G401.6 (cell line): Measurements from ENCODE around the gene GPM6B.

Experiments
- FAIRE-seq: peaks from 2 replicates; lab custom pipeline; 2012; peaks lifted over from hg19 to GRCh38; lab: Jason Lieb, UNC

The GPM6B gene, protein sequence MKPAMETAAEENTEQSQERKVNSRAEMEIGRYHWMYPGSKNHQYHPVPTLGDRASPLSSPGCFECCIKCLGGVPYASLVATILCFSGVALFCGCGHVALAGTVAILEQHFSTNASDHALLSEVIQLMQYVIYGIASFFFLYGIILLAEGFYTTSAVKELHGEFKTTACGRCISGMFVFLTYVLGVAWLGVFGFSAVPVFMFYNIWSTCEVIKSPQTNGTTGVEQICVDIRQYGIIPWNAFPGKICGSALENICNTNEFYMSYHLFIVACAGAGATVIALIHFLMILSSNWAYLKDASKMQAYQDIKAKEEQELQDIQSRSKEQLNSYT

DNA sequence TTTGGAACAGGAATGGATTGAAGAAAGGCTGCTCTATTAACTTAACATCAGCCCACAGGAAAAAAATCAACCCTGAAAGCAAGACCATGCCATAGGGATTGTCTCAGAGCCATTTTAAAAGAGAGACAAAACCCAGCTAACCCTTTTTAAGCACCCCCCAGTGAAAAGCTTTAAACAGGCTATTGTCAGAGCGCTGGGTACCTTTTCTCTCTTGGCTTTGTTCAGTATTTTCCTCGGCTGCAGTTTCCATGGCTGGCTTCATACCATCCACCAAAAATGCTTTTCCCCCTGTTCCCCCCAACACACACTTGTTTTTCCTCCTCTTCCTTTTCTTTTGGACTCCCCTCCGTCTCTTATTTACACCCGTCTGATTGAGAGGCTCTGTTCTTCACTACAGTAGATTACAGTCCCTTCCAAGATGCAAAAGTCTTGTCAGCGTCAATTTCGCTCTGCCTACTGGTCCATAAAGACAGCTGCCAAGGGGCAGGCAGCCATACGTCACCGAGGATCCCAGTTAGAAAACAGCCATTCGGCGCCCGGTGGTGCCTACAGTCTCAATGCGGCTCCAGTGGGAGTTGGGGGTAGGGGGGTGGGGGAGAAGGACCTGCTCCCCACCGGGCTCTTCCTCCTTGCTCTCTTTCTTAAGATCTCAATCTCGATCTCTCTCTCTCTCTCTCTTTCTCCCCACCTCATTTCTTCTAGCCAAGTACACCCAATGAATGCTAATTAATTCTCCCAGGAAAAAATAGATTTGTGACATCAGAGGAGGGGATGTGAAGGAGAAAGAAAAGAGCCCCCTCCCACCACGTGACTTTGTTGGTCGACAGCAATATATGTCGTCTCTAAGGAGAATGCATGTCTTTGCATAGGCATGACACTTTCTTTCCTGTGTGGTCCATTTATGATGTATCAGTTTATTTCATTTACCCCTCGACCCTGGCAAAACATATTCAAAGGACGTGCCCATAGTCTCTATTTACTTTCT, at the start of gene GPM6B:
TSS of gene GPM6B (minus strand) at position 451 of the 985 bp plus-strand sequence. CDS start at position 262, 189 bp downstream.
- no peak for FAIRE-seq

DNA sequence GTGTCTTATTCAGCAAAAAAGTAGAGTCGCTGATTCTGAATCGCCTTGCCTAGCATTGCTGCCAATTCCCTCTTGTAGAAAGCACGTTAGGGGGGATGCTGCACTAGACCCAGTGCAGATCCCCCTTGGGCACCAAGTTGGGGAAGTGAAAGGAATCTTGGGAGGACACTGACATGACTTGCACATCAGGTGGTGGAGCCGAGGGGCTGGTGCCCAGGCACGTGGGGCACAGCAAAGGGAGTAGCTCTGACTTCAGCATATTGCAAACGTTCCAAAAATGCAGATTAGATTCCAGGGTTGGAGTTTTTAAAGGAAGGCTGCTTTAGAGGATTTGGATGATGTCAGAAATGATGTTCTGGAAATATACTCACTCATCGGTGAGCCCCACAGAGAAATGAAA, 47.4 kb upstream of the GPM6B start:
- FAIRE-seq, result no peak

DNA sequence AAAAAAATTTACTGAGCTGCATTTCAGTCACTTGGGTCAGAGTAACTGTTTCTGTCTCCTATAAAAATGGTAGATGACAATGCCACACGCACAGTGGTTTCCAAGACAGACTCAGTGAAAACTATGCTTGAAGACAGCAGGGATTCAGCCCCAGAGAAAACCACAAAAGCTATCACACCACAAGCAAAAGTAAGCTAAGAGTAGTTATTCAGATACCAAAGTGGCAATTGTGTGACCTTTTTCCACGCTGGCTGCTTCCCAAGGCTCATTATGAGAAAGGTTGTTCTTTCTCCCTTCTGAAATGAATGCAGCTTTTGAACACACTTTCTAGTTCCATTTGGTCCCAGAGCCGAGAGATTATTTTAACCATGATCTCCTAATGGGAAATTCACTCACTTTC, 46.4 kb upstream of the GPM6B start:
- no peak for FAIRE-seq

DNA sequence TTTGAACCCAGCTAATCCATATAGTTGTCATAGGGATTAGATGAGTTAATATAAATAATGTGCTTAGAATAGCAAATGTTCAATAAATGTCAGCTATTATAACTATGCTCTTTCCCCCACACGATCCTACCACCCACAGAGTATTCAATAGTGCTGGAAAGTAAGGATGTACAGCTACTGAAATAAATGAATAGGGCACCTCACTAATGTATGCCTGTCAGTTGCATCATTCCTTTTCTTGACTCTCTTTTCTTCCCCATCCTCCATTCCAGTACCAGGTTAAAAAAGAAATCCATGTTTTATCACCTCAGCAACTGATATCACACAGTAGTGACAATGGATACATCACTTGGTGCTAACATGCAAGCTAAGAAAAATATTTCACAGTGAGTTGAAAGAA, 42.8 kb upstream of the GPM6B start:
- no peak for FAIRE-seq

DNA sequence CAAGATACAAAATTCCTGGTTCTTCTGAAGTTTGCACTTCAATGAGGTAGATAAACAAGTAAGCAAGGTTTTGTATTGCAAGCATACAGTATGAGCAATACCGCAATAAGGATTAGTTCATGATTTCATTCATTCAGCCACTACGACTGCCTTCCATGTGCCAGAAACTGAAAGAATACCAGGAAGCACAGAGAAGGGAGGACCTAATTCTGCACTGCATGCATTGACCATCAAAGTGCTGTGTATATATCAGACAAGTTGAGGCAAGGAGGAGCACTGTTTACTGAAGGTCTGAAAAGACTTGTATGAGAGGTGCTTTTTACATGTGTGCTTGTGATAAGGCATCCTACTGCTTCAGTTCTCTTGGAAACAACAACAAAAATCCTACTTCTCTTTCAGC, 40.9 kb upstream of the GPM6B start:
- FAIRE-seq, result no peak

DNA sequence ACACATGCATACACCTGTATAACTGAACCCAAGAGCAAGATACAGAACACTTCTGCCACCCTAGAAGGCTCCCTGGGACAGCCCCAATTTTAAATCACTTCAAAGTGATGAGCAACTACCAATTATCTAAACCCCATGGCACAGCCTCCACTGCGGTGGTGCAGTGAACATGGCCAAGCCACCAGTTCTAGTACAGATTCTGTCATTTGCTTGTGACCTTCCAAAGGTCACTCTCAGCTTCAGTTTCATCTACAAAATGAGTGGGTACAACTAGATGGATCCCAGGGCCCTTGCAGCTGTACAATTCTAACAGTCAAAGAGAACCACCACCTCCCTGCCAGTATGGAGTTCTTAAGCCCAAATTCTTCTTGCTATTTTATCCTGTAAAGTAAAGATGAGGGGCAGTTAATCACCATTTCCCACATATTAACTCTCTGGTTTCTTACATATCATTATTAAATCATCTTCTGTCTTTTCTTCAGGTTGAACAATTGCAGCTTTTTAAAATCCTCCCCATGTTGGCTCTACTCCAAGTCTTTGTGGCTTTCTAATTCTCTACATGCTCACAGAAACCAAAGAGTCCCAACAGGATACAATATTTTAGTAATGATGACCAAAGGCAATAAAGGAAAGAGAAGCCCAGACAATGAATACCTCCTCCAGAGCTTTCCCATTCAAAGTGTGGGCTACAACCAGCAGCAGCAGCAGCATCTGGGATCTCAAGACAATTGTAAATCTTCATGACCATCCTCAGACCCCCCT, 39.0 kb upstream of the GPM6B start:
- FAIRE-seq, result no peak

DNA sequence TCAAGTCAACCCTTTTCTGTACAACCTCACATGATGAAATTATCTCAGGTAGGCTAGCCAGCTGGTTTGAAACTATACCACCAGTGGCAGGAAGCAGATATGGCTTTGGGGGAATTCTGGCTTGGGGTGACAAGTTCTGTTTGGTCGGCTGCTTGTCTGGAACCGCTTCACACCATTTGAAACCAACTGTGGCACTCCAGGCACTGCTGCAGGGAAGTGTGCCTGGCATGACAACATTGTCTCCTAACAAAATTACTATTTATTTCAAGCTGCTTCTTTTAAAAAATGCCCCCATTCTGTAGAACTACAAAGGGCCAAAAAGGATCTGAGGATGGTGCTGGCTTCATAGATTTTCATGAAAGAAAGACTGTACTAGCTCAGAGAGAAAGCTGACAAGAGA, 37.1 kb upstream of the GPM6B start:
- no peak for FAIRE-seq

DNA sequence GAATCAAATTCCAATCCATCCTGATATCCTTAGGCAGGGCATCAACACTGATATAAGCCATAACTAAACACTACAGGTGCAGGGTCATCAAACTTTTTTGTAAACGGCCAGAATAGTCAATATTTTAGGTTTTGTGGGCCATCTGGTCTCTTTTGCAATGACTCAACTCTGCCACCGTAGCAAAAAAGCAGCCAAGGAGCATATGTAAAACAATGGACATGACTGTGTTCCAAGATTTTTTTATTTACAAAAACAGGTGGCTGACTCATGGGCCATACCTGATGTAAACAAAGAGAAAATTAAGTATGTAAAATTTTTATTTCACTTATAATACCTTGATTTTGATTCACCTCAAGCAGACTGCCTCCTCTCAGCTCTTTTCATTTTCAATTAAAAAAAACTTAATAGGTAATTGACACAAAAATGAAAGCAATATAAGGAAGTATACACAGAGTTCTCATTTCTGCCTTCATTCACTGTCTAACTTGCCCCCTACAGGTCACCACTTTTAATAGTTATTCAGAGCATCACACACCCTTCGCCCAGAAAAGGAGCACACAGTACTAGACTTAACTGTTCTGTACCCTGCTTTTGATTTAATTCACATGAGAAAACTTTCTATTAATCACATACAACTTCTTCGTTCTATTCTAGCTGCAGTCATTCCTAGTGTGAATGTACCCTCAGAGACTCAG, 35.3 kb upstream of the GPM6B start:
- no peak for FAIRE-seq

DNA sequence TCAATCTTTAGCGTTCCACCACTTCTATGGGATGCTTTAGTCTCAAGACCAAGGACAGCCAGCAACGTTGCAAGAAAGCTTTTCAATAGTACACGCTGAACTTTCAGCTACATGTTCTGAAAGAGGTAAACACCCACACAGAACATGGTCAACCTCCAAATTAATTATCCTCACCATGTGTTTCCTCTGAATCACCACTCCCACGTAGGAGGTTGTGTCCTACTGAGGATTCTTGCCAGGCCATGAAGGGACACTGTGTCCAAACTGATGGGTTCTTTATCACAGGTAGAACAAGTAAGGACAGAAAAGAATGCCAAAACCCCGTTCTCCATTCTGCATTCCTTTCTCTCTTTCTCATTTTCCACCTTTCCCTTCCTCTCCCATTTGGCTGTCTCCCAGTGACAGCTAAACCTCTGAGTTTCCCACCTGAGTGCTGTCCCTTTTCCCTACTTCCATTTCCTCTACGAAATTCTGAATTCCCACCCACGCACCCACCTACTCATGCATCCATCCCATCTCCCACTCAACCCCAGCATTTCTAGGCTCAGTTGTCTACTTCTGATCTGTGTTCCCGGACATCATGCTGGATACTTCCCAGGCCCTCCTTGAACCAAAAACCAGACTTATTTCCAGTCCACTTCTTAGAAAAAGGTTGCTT, 29.0 kb upstream of the GPM6B start:
- FAIRE-seq, result no peak

DNA sequence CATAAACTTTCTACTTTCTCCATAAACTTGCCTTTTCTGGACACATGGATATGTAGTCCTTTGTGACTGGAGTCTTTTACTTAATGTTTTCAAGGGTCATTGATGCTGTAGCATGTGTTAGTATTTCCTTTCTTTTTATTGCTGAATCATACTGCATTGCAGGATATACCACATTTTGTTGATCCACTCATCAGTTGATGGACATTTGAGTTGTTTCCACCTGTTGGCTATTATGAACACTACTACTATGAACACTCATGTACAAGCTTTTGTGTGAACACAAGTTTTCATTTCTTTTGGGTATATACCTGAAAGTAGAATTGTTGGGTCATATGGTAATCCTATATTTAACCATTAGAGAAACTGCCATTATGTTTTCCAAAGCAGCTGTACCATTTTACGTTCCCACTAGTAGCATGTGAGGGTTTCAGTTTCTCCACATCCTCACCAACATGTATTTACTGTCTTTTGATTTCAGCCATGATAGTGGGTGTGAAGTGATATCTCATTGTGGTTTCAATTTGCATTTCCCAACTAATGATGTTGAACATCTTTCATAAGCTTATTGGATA, 26.3 kb upstream of the GPM6B start:
- no peak for FAIRE-seq

DNA sequence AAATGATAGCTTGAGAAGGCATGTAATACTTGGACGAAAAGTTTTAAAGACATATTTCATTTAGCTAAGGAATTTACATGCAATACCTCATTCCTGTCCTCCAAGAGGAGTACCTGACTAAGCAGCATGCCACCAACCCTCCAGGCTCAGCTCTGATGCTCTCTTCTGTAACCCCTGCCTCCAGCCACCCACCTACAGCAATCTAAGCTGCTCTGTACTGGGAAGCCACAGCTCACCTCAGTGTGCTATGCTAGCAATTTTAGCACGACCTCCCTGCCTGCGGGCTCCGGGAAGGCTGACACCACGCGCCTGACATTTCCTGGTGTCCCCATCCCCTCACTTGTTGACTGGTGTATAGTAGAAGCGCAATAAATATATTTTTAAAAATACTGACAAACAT, 23.2 kb upstream of the GPM6B start:
- no peak for FAIRE-seq

DNA sequence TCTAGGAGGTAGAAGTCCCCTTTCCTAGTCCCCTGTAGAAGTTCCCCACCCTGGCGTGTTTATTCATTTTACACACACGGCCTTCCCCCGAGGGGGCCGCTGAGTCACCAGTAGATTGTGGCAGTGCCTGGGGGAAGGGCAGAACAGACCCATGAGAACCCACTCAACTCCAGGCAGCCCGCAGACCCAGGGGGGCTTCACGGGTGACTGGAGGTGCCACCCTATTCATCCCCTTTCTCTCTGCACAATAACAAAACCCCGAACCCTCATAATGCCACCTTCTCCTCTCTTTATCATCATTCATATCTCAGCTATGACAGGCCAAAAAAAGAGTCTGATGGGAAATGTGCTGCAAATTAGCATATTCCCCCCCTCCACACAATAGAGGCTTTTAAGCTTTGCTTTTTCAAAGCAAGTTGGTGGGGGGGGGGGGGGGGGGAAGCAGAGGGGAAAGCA, 20.4 kb upstream of the GPM6B start:
- no peak for FAIRE-seq

DNA sequence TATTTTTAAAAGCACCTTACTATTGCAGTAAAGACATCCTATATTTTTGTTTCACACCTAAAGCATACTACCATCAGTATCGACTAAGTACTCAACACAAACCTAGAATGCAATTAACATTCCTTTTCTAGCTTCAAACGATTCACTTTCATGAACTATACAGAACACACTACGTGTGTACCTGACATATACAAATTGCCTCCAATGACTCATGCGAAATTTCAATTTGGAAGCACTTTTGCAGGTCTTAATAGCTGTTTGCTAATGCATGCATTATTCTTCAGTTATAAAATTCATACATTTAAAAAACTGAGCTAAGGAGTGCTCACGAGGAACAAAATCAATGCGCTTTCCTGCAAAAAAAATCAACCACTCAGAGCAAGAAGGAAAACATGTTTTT, 19.7 kb upstream of the GPM6B start:
- no peak for FAIRE-seq

DNA sequence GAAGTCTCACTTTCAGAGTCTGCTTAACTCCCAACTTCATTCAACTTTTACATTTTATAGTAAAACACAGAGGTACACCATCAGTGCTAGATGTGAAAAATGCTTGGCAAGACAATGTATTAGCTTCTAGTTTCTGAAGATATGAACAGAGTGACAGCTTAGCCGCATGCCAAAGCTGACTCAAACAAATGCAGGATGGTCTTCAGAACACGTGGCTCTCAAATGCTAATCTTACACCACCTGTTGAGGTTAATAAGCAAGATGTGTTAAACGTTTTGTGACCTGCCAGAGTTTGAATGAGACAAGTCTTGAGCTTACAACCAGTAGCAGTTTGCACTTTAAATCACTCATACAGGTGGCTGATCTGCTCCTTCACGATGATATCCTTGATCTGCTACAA, 18.9 kb upstream of the GPM6B start:
- FAIRE-seq, result no peak

DNA sequence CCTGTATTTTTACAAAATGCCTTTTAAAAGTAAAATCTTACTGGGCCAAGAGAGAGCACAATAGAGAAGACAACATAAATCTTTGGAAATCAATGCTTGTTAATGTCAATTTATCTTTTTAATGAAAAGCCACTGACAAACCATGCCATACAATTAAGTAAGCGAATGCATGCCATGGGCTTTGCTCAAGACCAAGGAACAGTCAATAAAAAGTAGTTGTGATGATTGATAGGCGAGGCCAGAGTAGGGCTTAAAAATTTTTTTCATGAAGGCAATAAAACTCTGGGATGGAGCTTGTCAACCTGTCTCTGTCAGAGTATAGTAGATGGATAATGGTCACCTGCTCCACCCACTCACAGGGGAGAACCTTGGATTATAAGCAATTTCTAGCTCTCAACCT, 17.5 kb upstream of the GPM6B start:
- no peak for FAIRE-seq

DNA sequence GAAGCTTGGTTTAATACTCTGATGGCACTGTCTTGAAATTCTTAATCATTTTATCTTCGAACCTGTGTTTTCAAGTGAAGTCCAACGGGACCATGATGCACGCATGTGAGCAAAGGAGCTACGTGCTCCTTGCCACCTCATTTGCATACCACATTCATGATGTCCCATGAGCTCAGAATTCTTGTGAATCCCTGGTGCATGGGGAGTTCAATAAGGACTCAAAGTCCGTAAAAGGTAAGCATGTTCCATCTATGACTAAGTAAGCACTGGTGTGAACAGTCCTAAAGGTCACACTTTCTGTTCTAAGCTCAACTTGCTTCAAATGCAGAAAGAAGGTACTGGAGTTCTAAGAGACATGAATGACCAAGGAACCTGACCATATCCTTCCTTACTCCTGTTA, 13.1 kb upstream of the GPM6B start:
- FAIRE-seq, result no peak

DNA sequence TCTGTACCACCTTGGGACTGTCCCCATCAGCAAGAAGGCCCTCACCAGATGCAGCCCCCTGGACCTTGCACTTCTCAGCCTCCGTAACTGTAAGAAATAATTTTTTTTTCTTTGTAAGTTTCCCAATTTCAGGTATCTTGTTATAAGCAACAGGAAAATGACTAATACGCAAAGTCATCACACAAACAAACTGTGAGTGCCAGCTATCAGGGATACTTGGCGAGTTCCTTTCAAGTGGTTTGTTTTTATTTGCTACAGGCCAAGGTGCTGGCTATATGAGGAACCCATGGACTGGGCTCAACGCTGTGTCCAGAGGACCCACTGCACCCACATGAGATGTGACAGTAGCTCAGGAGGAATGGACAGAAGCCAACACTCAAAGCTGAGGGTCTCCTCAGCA, 11.5 kb upstream of the GPM6B start:
- FAIRE-seq, result no peak

DNA sequence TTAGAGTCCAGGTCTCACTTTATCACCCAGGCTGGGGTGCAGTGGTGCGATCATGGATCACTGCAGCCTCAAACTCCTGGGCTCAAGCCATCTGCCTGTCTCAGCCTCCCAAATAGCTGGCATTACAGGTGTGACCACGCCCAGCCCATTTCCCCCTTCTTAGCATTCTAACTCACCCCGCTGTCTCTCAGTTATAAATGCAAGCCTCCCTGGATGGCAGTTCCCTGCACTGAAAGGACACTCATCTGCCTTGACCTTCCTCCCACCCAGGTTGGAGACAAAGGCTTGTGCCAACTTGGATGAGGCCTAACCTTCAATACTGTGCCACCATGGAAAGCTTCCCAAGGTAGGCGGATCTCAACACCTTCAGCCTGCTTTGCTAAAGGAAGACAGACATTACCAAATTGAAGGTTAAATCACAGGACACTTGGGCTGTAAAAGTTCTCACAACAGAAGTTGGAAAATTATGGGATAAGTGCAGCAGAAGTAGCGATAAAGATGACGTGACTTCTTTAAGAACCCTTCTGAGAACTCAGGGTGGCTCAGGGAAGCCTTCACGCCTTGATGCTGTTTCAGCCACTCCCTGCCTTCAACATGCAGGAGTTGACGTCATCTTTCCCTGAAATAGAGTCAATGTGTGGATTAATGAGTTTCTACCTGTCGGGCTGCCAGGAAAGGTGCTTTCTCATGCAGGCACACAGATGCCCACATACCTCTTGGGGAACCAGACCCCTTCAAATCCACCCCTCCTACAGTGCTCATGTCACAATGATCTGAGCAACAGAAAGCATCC, 10.6 kb upstream of the GPM6B start:
- FAIRE-seq, result no peak

DNA sequence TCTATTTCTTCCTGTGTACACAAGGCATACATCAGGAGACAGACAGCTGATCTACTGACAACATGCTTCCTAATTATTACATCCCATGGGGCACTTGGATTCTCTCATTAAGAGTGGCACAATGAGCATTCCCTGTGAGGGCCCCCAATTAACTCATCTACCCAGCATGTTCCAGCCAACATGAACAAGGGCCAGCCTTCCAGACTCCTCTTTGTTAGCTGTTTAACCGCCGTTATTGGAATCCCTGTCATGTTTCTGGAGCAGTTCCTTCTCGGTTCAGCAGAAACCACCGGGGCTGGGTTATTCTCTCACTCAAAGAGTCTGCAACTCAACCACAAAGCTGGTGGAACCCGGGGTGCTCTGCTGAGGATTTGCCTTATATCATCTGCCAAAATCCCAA, 9.9 kb upstream of the GPM6B start:
- FAIRE-seq, result no peak

DNA sequence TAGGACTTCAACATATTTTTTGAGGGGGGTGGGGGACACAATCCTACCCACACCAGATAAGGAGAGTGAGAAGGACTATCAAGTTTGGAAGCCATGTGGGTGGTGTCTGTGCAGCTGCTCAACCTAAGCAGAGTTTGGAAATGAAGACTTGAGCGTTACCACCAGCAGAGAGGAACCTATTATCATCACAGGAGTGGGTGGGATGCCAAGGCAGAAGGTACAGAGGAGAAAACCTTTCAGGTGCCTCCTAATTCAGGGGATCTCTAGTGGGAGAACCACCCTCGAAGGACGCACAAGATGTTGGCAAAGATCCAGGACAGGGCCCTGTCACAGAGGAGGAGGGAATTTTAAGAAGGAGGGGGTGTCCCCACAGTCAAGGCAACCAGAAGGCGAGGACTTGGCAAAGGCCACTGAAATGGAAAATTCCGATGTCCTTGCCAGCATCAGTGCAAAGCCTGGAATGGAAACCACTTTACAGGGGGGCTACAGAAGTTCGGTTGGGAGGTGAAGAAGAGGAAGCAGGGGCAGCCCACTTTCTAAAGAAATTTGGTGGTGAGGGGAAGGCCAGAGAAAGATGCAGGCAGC, 8.4 kb upstream of the GPM6B start:
- no peak for FAIRE-seq
